ENCODE measurements around the gene PTPRK. TPM values are rescaled to one million over a fixed set of nuclear protein-coding genes. Genes with fewer than 3 reads are reported as not detected.

Gene PTPRK
- total and polyA plus RNA-seq, 12 donors = 7.5 to 47.7 (median 35.7) TPM

DNA sequence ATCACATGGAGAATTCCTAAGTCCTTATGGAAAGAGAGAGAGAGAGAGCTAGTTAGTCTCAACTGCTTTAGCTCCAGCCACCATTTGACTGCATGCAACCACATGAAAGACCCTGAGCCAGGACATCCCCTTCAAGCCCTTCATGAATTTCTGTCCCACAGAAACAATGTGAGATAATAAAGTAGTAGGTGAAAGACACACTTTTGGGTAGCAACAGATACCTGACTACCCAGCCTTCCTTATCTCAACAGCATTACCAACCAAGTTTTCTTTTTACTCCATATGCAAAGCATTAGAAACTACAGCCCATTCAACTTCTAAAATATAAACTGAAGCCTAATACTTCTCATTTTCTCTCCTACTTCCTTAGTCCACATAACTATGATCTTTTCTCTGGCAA is 596.4 kb downstream of the PTPRK start:
- TF ChIP-seq, protein P1, sequence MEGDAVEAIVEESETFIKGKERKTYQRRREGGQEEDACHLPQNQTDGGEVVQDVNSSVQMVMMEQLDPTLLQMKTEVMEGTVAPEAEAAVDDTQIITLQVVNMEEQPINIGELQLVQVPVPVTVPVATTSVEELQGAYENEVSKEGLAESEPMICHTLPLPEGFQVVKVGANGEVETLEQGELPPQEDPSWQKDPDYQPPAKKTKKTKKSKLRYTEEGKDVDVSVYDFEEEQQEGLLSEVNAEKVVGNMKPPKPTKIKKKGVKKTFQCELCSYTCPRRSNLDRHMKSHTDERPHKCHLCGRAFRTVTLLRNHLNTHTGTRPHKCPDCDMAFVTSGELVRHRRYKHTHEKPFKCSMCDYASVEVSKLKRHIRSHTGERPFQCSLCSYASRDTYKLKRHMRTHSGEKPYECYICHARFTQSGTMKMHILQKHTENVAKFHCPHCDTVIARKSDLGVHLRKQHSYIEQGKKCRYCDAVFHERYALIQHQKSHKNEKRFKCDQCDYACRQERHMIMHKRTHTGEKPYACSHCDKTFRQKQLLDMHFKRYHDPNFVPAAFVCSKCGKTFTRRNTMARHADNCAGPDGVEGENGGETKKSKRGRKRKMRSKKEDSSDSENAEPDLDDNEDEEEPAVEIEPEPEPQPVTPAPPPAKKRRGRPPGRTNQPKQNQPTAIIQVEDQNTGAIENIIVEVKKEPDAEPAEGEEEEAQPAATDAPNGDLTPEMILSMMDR (IDR thresholded peaks at IDR 0.05) = no peak
- H3K9me3 ChIP-seq = peaks cover 0 to 35% (median 6%) of the 10 kb centered on the region in 11 donors
- H3K4me3 ChIP-seq = no peak overlapping the region
- H3K27ac ChIP-seq = no peak overlapping the region
- peaks cover 0 to 4% (median 0%) of the 10 kb centered on the region in 7 donors for H3K27me3 ChIP-seq
- ATAC-seq (no peak), DNase-seq (no peak)
- H3K4me1 ChIP-seq = no peaks in the 10 kb centered on the region
- intact Hi-C loops (cut with DNase I) = no loop called here
- no peaks in the 10 kb centered on the region for H3K36me3 ChIP-seq

DNA sequence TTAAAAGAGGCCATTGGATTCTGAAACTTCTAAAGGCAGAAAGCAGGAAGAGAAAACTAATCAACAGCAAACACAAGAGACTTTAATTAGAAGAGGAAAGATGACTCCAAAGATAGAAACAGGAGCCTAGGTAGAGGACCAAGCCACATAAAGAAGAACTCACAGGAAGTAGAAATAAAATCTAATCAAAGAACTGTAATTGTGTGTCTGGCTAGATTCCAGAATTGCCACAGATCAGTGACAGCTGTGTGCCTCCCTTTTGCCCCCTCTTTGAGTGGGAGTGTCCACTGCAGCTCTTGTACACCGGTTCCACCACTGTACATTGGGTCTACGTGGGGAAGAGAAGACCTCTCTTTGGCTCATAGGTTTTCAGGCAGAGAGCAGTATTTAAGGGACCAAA is 597.3 kb downstream of the PTPRK start:
- Histone ChIP-seq H3K4me3 (no peak overlapping the region), H3K27me3 (peaks cover 0 to 5% (median 0%) of the 10 kb centered on the region in 7 donors), H3K9me3 (peaks cover 0 to 27% (median 6%) of the 10 kb centered on the region in 11 donors), H3K36me3 (no peaks in the 10 kb centered on the region), H3K27ac (no peak overlapping the region), H3K4me1 (no peaks in the 10 kb centered on the region)
- intact Hi-C loops (cut with DNase I) = no loop called here
- DNase-seq = no peak
- no peak for ATAC-seq
- 59 to 78% methylated on average over 2 of the region's 2 CpGs for WGBS, 2 donors
- TF ChIP-seq, protein P1 (IDR thresholded peaks at IDR 0.05) = no peak

DNA sequence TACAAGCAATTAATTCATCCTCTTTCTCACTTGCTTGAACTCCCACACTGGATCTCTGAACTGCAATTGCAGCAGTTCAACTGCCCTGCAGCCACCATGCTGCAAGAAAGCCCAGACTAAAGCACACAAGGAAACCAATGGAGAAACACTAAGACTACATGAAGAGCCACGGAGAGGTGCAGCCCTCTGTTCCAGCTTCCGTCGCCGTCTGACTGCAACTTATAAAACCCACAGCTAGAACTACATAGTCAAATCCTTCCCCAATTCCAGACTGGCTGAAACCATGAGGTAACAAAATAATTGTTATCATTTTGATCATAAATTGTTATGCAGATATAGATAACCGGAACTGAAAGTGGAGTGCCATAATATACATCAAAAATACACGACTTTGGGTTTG is 598.4 kb downstream of the PTPRK start:
- Histone ChIP-seq H3K27ac (no peak overlapping the region), H3K4me3 (no peak overlapping the region)

DNA sequence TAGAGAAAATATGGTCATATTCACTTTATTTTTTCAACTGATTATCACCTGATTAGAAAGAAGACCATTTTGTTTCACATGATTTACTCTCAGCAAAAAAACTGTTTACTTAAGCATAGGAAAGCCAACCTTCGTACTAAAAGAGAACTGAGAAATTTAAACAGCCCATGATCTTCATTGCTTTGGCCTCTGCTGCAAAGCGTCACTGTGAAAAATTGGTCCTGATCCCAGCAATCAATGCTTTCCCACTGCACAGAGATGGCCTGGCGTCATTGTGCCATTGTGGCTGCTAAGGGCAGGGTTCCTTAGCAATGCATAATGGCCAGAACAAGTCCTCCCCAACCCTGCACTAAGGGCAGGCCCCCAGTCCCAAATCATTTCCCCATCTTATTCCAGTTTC is 599.6 kb downstream of the PTPRK start:
- ATAC-seq (no peak), DNase-seq (no peak)
- Histone ChIP-seq H3K27me3 (peaks cover 0 to 6% (median 0%) of the 10 kb centered on the region in 7 donors), H3K4me3 (no peak overlapping the region), H3K27ac (no peak overlapping the region), H3K9me3 (peaks cover 0 to 8% (median 4%) of the 10 kb centered on the region in 11 donors), H3K4me1 (no peaks in the 10 kb centered on the region), H3K36me3 (no peaks in the 10 kb centered on the region)
- WGBS, 2 donors = 79 to 85% methylated on average over 3 of the region's 3 CpGs
- TF ChIP-seq, protein P1 (IDR thresholded peaks at IDR 0.05) = no peak
- intact Hi-C loops (cut with DNase I) = no loop called here

More for the DNA sequence above, 598.4 kb downstream of the PTPRK start:
- Histone ChIP-seq H3K9me3 (peaks cover 0 to 19% (median 6%) of the 10 kb centered on the region in 11 donors), H3K36me3 (no peaks in the 10 kb centered on the region), H3K27me3 (peaks cover 0 to 5% (median 0%) of the 10 kb centered on the region in 7 donors), H3K4me1 (no peaks in the 10 kb centered on the region)
- TF ChIP-seq, protein P1 (IDR thresholded peaks at IDR 0.05) = no peak
- no peak for DNase-seq
- WGBS, 2 donors = 92% methylated on average over 6 of the region's 6 CpGs
- ATAC-seq = no peak
- intact Hi-C loops (cut with DNase I) = no loop called here
